Omental fat pad (tissue), 4 donors: Measurements from ENCODE around the gene CCND3. TPM values are rescaled to one million over a fixed set of nuclear protein-coding genes. Genes with fewer than 3 reads are reported as not detected.

ENCODE experiments used
- ATAC-seq: fragments of 150-250 bp; one replicate; pipeline ENCODE4 v1.9.1; 2016; ENCODE audit warnings: mild to moderate bottlenecking, moderate library complexity; ENCODE audit not compliant: low FRiP score
- DNase-seq: peaks from one replicate; pipeline ENCODE4 v3.0.0-alpha.2; 2019; ENCODE audit warnings: low spot score
- CTCF ChIP-seq, 3 donors: fragments of 450-650 bp; IDR thresholded peaks; one replicate each; pipeline ENCODE4 v1.5.1; 2016 to 2017; ENCODE audit warnings: antibody characterized with exemption in 3 of 3, mild to moderate bottlenecking in 3 of 3, moderate library complexity in 2 of 3
- total RNA-seq, 4 donors: library from RNA; depleted of rRNA; stranded (reverse); fragments of >200 nt; gene quantifications; one replicate each; pipeline ENCODE4 v1.1.0, GENCODE V29; 2016

Gene CCND3
- total RNA-seq, 4 donors from 2014 or later, result 117 to 186 (median 151) TPM

- DNase-seq (no peak), ATAC-seq (no peak)
- TF ChIP-seq CTCF (IDR thresholded peaks at IDR 0.05), result no peak
Observed at GRCh38 chr6:41972826-41973225, 31.2 kb upstream of the CCND3 start.

- DNase-seq, result peak; percentile 27
Observed at GRCh38 chr6:41970436-41970846, 28.8 kb upstream of the CCND3 start.

GRCh38 chr6:41967312-41968287 is 26.0 kb upstream of the CCND3 start:
- DNase-seq (no peak), ATAC-seq (no peak)
- TF ChIP-seq CTCF (IDR thresholded peaks at IDR 0.05), result no peak

More at GRCh38 chr6:41970436-41970846, 28.8 kb upstream of the CCND3 start:
- no peak for TF ChIP-seq CTCF (IDR thresholded peaks at IDR 0.05)
- peak; percentile 88 for ATAC-seq

- TF ChIP-seq CTCF (IDR thresholded peaks at IDR 0.05), result no peak
- ATAC-seq (no peak), DNase-seq (no peak)
Observed at GRCh38 chr6:41966961-41967311, 25.3 kb upstream of the CCND3 start.

GRCh38 chr6:41966214-41966920 is 24.8 kb upstream of the CCND3 start:
- no peak for TF ChIP-seq CTCF (IDR thresholded peaks at IDR 0.05)
- DNase-seq (no peak), ATAC-seq (no peak)

GRCh38 chr6:41965429-41966213 is 24.0 kb upstream of the CCND3 start:
- TF ChIP-seq CTCF (IDR thresholded peaks at IDR 0.05), result no peak
- no peak for DNase-seq

More at GRCh38 chr6:41965429-41966213, 24.0 kb upstream of the CCND3 start:
- no peak for ATAC-seq
